HTR-8/SVneo (cell line): ENCODE results near the gene ULK4.
"Not testable (repeated sequence)": the region's sequence is repeated elsewhere in the genome, so short reads cannot be mapped to it uniquely, and the experiment has no call there.

Experiments
- DNase-seq: peaks from one replicate; pipeline ENCODE4 v3.0.0; 2011; ENCODE audit warnings: low spot score, mixed read lengths; ENCODE audit not compliant: insufficient read length
- FAIRE-seq: peaks from 2 replicates; lab custom pipeline; 2011; peaks lifted over from hg19 to GRCh38; lab: Jason Lieb, UNC

Gene ULK4

DNA sequence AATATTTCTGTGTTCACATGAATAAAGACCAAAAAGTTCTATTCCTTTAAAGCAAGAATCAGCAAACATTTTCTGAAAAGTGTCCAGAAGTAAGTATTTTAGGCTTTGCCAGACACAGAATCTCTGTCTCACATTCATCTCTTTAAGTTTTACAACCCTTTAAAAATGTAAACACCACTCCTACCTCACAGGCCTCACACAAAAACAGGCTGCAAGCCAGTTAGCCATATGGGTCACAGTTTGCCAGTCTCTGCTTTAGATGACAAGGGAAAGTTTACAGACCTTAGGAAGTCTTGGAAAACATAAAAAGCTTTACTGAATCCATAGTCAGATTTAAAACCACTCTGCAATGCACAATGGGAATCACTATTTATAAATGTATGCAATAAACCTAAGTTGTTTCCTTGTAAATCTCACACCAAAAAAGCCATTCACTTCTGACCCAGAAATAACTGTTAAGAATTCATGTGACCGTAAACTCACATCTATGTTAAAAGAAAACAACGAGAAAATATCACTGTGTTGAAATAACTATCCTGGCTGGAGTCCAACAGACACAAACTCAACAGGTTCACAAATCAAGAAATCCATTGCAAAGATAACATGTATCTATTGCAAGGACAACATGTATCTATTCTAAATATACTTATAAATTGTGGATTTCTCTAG is 308.2 kb downstream of the ULK4 start:
- no peak for DNase-seq
- FAIRE-seq: no peak

GRCh38 chr3:41652931-41653330 is 309.0 kb downstream of the ULK4 start:
- FAIRE-seq: no peak
- DNase-seq: no peak

GRCh38 chr3:41652506-41652905 is 309.4 kb downstream of the ULK4 start:
- FAIRE-seq (no peak), DNase-seq (no peak)

GRCh38 chr3:41651718-41652117 is 310.2 kb downstream of the ULK4 start:
- DNase-seq (no peak), FAIRE-seq (no peak)

- FAIRE-seq (no peak), DNase-seq (no peak)
Observed at GRCh38 chr3:41650406-41650805, 311.5 kb downstream of the ULK4 start.

DNA sequence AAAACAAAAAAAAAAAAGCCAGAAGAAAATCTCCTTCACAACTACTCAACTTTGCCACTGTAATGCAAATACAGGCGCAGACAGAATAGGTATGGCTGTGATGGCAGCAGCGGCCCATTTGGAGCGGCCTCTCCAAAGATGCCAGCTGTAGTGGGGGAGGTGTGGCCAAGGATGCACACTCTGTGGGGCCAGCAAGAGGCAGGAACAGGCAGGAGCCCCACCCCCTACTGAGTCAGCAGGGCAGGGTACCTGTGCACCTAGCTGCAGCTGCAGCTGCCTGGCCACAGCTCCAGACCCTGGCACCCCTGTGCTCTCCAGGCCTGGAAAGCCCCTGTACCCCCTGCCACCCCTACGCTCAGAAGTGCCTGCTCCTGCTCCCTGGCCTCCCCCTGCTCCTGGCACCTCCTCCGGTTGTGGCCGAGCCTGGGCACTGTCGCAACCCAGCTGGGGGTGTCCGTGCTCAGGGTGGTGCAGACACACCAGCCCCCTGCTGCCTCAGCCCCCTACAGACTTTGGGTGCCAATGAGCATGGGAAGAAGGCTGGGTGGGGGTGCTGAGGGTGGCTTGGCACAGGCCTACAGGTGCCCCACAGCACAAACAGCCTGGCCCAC is 312.7 kb downstream of the ULK4 start:
- DNase-seq (no peak), FAIRE-seq (no peak)

- DNase-seq, FAIRE-seq: not testable (repeated sequence)
Observed at GRCh38 chr3:41647730-41648129, 314.2 kb downstream of the ULK4 start.

DNA sequence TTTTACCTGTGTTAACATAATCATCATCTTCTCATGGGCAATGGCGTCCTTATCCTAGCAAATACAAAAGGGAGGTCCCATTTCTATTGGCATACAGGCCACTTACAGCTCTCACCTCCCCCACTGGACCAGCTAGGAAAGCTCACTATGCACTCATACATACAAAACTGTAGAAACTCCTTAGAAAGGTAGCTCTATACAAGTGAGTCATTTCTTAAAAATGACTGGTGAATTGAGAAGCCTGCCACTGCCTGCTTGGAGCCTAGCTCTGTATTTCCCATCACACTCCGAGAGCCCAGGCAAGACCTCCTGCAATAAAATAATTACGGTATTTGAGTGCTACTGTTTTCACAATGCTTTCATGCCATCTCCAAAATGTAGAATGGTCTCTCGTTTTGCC is 321.8 kb downstream of the ULK4 start:
- DNase-seq: no peak
- FAIRE-seq: no peak

DNA sequence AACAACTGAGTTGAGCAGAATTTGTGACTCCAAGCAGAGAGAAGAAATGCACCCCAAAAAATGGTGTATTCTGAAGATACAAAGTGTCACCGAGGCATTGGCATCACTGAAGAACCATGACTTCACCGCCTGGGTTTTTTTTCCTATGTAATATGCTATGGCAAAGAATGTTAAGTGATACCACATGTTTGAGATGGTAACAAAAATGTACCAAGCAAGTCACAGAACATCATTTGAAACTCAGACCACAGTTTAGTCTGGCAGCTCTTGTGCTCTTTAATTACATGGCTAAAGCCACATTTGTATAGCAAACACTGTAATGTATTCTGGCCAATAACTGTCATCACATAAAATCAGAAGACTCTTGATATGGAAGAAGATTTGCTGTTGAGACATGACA is 323.5 kb downstream of the ULK4 start:
- no peak for FAIRE-seq
- no peak for DNase-seq

GRCh38 chr3:41632700-41633099 is 329.2 kb downstream of the ULK4 start:
- FAIRE-seq: no peak
- no peak for DNase-seq

DNA sequence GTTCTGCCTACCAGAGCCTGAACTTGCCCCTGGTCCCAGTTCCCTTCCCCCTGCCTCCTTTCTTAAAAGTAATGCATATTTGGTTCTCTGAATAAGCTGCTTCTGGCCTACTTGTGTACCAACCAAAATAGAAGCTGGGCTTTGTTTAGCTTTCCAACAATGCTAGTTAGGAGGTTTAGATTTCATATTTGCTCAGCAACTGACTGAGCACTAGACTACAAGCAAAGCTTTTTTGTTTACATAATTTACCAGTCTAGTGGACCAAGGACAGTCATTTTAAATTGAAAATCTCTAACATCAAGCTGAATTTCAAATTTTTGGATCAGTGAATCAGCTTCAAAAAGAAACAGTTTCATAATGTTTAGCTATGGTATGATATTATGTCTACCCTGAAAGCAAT is 331.2 kb downstream of the ULK4 start:
- DNase-seq: no peak
- FAIRE-seq: no peak

- FAIRE-seq (no peak), DNase-seq (no peak)
Observed at GRCh38 chr3:41629986-41630385, 331.9 kb downstream of the ULK4 start.

- FAIRE-seq (no peak), DNase-seq (no peak)
Observed at GRCh38 chr3:41629072-41629471, 332.8 kb downstream of the ULK4 start.

- FAIRE-seq (no peak), DNase-seq (no peak)
Observed at GRCh38 chr3:41627477-41628087, 334.3 kb downstream of the ULK4 start.

DNA sequence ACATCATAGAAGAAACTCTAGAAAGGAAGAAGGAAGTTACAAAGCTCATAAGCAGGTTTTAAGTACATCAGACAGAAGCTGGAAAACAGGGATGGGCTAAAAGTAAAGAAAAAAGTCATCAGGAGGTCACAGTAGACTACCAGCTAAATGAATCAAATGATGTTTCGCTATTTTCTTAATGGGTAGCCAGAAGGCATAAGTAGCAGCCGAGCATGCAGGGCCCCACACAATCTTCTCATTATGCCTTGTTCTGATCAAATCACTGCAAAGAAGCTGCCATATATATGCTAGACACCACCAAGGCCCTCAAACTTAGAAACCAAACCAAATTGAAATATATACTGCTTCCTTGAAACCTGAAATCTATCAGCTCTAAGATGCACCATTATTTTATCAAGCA is 349.1 kb downstream of the ULK4 start:
- FAIRE-seq (no peak), DNase-seq (no peak)

DNA sequence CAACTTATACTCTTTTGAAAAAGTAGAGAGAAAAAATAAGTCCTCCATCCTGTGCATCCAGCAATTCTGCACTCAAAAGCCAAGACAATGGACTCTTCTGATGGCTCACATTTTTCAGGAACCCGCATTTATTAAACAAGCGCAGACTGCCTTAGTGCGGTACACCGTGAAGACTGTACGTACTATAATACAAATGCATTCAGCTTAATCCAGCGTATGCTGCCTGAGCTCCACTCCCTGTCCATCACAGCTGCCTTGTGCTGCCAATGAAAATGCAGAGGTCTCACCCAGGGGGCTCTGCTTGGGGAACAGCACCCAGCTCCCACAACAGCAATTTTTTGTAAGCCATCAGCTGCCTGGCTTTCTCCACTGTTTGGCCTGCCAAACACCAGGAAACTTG is 350.9 kb downstream of the ULK4 start:
- DNase-seq (no peak), FAIRE-seq (no peak)

DNA sequence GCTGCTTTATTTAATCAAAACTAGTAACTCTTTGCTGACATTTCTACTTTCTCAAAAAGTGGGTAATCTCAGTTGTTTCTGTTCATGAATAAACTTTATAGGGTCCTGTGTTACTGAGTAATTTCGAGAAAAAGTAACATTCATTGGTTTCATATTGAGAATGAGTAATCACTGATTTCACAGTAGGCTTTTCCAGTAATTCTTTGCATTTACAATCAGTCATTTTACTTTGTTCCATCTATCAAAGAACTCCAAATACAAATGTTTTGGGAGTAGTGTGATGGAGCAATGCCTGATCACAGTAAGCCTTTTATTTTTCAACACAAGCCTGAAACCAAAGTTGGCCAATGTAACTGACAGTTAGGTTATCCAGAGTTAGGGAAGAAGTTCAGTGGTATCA is 353.6 kb downstream of the ULK4 start:
- no peak for FAIRE-seq
- DNase-seq: no peak

DNA sequence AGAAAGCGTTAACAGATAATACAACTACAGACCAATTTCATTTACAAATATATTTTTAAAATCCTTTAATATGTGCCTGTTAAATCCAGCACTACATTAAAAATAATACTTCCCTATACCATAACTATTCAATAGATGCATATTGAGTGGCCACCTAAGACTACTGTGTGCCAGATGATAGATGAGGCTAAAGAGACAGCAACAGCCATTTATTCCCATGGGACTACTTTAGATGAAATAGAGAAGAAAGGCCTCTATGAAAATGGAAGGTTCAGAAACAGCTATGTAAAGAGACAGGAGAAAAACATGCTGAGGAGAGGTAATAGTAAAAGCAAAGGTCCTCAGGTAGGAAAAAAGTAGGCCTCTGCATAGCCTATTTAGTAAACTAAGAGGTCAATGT is 358.1 kb downstream of the ULK4 start:
- FAIRE-seq (no peak), DNase-seq (no peak)

- DNase-seq (no peak), FAIRE-seq (no peak)
Observed at GRCh38 chr3:41602121-41602520, 359.8 kb downstream of the ULK4 start.

DNA sequence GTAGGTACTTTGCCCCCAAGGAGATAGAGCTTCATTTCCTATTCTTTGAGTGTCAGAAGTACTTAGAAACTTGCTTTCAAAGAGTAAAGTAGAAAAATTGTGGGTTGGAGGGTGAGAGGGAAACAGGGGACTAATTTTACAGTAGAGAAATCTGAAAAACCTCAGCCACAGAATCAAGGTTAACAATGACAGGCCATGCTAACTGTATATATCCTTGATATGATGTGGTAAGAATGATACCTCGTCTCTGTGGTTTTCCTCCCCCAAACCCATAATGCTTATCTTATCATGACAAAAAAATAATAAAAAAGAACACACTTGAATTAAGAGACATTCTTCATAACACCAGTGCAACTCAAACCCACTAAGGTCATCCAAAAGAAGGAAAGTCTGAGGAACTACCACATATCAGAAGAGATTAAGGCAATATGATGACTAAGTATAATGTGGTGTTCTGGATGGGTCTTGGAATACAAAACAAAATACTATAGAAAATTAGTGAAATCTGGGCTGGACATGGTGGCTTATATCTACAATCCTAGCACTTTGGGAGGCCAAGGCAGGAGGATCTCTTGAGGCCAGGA is 360.4 kb downstream of the ULK4 start:
- FAIRE-seq: no peak
- no peak for DNase-seq

- no peak for FAIRE-seq
Observed at GRCh38 chr3:41600616-41601015, 361.3 kb downstream of the ULK4 start.

DNA sequence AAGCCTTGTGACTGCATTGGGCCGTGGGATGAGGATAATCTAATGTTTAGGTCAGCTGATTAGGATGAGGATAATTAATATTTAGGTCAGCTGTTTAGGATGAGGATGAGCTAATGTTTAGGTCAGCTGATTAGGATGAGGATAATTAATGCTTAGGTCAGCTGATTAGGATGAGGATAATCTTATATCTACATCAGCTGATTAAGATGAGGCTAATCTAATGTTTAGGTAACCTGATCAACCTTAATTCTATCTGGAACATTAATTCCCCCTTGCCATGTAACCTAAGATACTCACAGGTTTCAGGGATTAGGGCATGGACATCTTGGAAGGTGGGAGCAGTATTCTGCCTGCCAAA is 362.8 kb downstream of the ULK4 start:
- DNase-seq: no peak
- no peak for FAIRE-seq

More at GRCh38 chr3:41600616-41601015, 361.3 kb downstream of the ULK4 start:
- no peak for DNase-seq
